Prostate gland (tissue), 2 donors: Measurements from ENCODE around the gene OSBPL2.

Experiments
- CTCF ChIP-seq, 4 experiments: fragments of 200-600 bp in 2 of 4; fragments of 450-650 bp in 2 of 4; sonication (generic) in 2 of 4; IDR thresholded peaks; 1 replicate in 3 of 4; 2 replicates in 1 of 4; pipeline ENCODE4 v1.5.1; 2016 to 2019; ENCODE audit warnings: antibody characterized with exemption in 4 of 4, mild to moderate bottlenecking in 2 of 4, moderate library complexity in 2 of 4
- POLR2A ChIP-seq: fragments of 450-650 bp; IDR thresholded peaks from one replicate; pipeline ENCODE4 v1.6.1; 2016; ENCODE audit warnings: antibody characterized with exemption, mild to moderate bottlenecking
- POLR2AphosphoS5 ChIP-seq: sonication (generic); formaldehyde crosslinking; IDR thresholded peaks from one replicate; pipeline ENCODE4 v1.6.1; 2017; ENCODE audit warnings: antibody characterized with exemption

- TF ChIP-seq CTCF (IDR thresholded peaks at IDR 0.05) (no peak), POLR2AphosphoS5 (no peak), POLR2A (peak; percentile 50)
These were observed 402 bp downstream of the OSBPL2 start for GRCh38 chr20:62238569-62239277.
